Activated CD8-positive, alpha-beta memory T cell treated with anti-CD3 and anti-CD28 coated beads, Interleukin-2, amount 50 U/mL, for 24 hours (primary cell): Measurements from ENCODE around the gene MADD.

Experiments used
- DNase-seq: peaks from one replicate; pipeline ENCODE4 v3.0.0-alpha.2; 2020; ENCODE audit errors: extremely low read depth

MADD gene

GRCh38 chr11:47338396-47339241 lies 68.7 kb downstream of the MADD start:
- no peak for DNase-seq

- no peak for DNase-seq
Measured at GRCh38 chr11:47340010-47340409, 70.1 kb downstream of the MADD start.

- DNase-seq, result no peak
Measured at GRCh38 chr11:47340980-47341775, 71.2 kb downstream of the MADD start.

- DNase-seq, result no peak
Measured at GRCh38 chr11:47342036-47342803, 72.3 kb downstream of the MADD start.

GRCh38 chr11:47342854-47343253 lies 72.9 kb downstream of the MADD start:
- DNase-seq, result no peak

GRCh38 chr11:47345890-47346563 lies 76.1 kb downstream of the MADD start:
- DNase-seq, result no peak

- no peak for DNase-seq
Measured at GRCh38 chr11:47347137-47347536, 77.2 kb downstream of the MADD start.

GRCh38 chr11:47348131-47348802 lies 78.3 kb downstream of the MADD start:
- no peak for DNase-seq

GRCh38 chr11:47348859-47349258 lies 78.9 kb downstream of the MADD start:
- no peak for DNase-seq

- DNase-seq, result no peak
Measured at GRCh38 chr11:47349521-47350095, 79.7 kb downstream of the MADD start.

GRCh38 chr11:47350315-47350714 lies 80.4 kb downstream of the MADD start:
- DNase-seq, result no peak

- DNase-seq, result no peak
Measured at GRCh38 chr11:47351156-47352126, 81.5 kb downstream of the MADD start.

GRCh38 chr11:47352556-47352955 lies 82.6 kb downstream of the MADD start, which contains the start of gene MYBPC3:
Gene MYBPC3, minus strand, starts transcription at chr11:47352702. Its CDS starts 55 bp downstream, at chr11:47352647.
- DNase-seq, result no peak

GRCh38 chr11:47353978-47354774 lies 84.2 kb downstream of the MADD start:
- DNase-seq, result no peak

GRCh38 chr11:47354913-47355282 lies 85.0 kb downstream of the MADD start:
- DNase-seq, result no peak

- DNase-seq, result no peak
Measured at GRCh38 chr11:47355283-47356128, 85.6 kb downstream of the MADD start.

GRCh38 chr11:47356129-47356997 lies 86.4 kb downstream of the MADD start:
- no peak for DNase-seq
